ENCODE data around the gene POLR1D. TPM values are rescaled to one million over a fixed set of nuclear protein-coding genes. Genes with fewer than 3 reads are reported as not detected.

Gene POLR1D
- total RNA-seq, 2 experiments from 2014 or later, result 125 to 127 TPM

DNA sequence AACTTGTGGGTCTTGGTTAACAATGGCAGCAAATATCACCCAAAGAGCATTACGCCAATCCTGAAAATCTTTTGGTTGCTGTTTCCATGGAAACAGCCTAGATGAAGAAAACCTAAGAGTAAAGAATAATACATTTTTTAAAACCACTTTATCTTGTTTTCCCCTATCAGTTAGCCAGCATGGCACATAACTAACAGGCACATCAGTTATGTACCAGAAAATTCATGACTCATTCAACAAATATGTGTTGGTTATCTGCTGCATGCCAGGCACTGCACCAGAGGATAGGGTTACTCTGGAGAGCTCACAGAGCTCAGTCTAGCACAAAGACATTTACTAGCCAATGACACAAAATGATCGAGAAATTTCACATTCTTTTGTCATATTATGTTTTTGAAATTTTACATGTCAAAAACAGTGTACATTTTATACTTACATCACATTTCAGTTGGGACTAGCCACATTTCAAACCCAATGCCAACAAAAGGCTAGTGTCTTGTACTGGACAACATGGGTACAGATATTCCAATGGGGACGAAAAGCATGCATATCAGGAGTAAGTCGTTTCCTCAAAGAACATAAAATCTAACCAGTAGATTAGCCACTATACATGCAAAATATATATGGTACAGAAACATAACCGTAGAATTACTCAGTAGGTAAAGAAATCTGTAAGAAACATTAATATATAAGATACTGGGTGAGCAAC is 21.7 kb upstream of the POLR1D start:
- ChIA-PET POLR2A (no interaction called here), CTCF (no interaction called here)
- no peak overlapping the region for H3K27ac Mint-ChIP-seq
- H3K4me3 Mint-ChIP-seq, result no peak overlapping the region
- H3K4me1 Mint-ChIP-seq, result no peaks in the 10 kb centered on the region
- H3K36me3 Mint-ChIP-seq (ENCODE audit: low read depth), result no peaks in the 10 kb centered on the region
- H3K27me3 Mint-ChIP-seq, result no peaks in the 10 kb centered on the region
- no peaks in the 10 kb centered on the region for H3K9me3 Mint-ChIP-seq
- no peak for DNase-seq

DNA sequence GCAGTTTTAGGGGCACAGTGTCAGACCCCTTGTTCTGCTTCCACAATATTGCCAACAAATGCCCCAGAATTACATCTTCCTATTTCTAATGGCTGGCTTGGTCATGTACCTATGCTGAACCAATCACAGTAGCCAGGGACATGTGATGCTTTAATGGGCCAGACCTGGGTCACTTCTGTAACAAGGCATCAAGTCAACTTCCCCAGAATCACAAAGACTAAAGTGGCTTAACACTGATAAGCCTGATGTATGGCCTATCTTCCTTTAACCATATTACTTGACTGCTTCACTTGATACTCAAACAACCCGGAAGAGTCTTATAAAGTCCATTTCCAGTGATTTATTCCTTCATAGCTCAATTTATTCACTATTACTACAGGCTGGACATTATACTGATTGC is 21.0 kb upstream of the POLR1D start:
- POLR2A ChIA-PET, result no interaction called here
- Mint-ChIP-seq H3K27ac (no peak overlapping the region), H3K4me1 (no peaks in the 10 kb centered on the region), H3K36me3 (ENCODE audit: low read depth) (no peaks in the 10 kb centered on the region), H3K9me3 (no peaks in the 10 kb centered on the region), H3K27me3 (no peaks in the 10 kb centered on the region), H3K4me3 (no peak overlapping the region)
- DNase-seq, result no peak
- CTCF ChIA-PET, result no interaction called here

DNA sequence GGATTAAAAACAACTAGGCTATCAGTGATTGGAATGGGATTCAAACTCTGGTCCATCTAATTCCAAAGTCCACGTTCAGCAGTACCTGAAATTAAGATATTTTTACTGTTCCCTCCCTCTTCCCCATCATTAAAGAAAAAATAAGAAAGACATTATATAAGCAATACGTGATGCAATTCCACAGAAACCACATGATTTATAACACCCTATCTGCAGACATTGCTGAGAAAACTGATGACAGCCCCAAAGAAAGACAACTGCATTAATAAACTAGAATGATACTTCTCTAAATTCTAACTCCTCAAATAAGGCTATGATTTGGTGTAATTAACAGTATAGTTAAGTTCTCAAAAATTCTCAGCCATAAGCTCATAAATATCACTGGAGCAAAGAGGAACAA is 20.5 kb upstream of the POLR1D start:
- DNase-seq, result no peak
- Mint-ChIP-seq H3K36me3 (ENCODE audit: low read depth) (no peaks in the 10 kb centered on the region), H3K27ac (no peak overlapping the region), H3K4me3 (no peak overlapping the region), H3K27me3 (no peaks in the 10 kb centered on the region), H3K4me1 (no peaks in the 10 kb centered on the region), H3K9me3 (no peaks in the 10 kb centered on the region)
- CTCF ChIA-PET, result no interaction called here
- POLR2A ChIA-PET, result no interaction called here

DNA sequence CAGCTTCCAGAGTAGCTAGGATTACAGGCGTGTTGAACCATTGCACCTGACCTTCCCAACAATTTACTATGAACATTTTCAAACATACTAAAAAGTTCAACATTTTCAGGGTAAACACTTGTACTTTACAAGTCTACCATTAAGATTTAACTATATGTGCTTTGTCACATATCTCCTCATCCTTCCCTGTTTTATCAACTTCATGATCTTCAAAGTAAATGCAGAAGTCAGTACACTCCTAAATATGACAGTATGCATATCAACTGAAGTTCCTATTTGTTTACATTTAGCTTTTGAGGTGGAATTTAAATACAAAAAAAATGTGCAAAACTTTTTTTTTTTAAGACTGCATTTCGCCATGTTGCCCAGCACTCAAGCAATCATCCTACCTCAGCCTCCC is 19.9 kb upstream of the POLR1D start:
- no peak for DNase-seq
- no peaks in the 10 kb centered on the region for H3K27me3 Mint-ChIP-seq
- H3K4me1 Mint-ChIP-seq, result no peaks in the 10 kb centered on the region
- H3K4me3 Mint-ChIP-seq, result no peak overlapping the region
- POLR2A ChIA-PET, result interaction anchor here (0.7 kb wide), 1 partner anchor 11 kb away, joined by 3 read pairs; no protein-coding TSS in a partner anchor
- no peak overlapping the region for H3K27ac Mint-ChIP-seq
- no peaks in the 10 kb centered on the region for H3K36me3 Mint-ChIP-seq (ENCODE audit: low read depth)
- no peaks in the 10 kb centered on the region for H3K9me3 Mint-ChIP-seq
- CTCF ChIA-PET, result no interaction called here

DNA sequence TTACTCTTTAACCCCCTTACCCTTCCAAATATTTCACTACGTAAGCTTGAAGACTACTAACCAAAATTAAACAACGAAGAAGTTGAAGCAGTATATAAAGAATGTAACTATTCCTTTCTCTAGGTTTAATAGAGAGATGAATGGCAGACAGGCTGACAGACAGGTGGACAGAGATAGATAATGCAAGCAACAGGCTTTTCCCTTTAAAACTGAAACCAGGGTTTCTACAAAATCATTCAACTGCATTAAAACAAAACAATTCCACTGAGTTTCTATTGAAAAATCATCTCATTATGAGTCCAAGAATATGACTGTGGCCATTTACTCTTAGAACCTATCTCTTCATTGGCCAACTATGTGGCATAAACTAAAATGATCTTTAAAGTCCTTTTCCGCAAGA is 16.6 kb upstream of the POLR1D start:
- POLR2A ChIA-PET, result no interaction called here
- Mint-ChIP-seq H3K27ac (no peak overlapping the region), H3K36me3 (ENCODE audit: low read depth) (no peaks in the 10 kb centered on the region)

DNA sequence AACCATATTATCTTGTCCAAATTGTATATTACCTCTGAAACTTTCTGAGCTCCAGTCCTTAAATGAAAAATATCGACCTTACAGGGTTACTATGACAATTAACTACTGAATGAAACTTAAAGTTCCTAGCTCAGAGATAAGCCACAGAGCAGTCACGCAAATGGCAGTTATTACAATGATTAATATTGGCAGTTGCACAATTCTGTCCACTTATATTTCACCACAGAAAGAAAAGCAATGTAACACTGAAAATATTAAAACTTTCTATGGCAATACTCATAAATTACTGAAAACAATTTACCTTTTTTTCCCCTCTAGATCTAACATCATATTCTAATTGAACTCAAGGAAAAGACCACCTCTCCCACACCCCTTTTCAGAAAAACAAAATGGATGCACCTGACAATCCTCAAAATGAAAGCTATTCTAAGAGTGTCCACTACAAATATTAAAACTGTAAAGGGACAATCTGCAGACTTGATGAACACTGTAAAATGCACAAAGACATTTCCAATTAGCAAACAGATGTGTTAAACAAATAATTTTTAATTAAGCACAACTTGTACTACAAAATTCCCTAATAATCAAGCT is 16.0 kb upstream of the POLR1D start:
- H3K4me1 Mint-ChIP-seq, result peaks cover 6% of the 10 kb centered on the region
- H3K9me3 Mint-ChIP-seq, result no peaks in the 10 kb centered on the region
- no peak overlapping the region for H3K4me3 Mint-ChIP-seq
- CTCF ChIA-PET, result no interaction called here
- no peaks in the 10 kb centered on the region for H3K27me3 Mint-ChIP-seq
- H3K27ac Mint-ChIP-seq, result no peak overlapping the region
- no peaks in the 10 kb centered on the region for H3K36me3 Mint-ChIP-seq (ENCODE audit: low read depth)
- POLR2A ChIA-PET, result no interaction called here
- no peak for DNase-seq

More for the DNA sequence above, 16.6 kb upstream of the POLR1D start:
- Mint-ChIP-seq H3K9me3 (no peaks in the 10 kb centered on the region), H3K4me1 (peaks cover 6% of the 10 kb centered on the region), H3K27me3 (no peaks in the 10 kb centered on the region), H3K4me3 (no peak overlapping the region)
- no peak for DNase-seq
- CTCF ChIA-PET, result no interaction called here

DNA sequence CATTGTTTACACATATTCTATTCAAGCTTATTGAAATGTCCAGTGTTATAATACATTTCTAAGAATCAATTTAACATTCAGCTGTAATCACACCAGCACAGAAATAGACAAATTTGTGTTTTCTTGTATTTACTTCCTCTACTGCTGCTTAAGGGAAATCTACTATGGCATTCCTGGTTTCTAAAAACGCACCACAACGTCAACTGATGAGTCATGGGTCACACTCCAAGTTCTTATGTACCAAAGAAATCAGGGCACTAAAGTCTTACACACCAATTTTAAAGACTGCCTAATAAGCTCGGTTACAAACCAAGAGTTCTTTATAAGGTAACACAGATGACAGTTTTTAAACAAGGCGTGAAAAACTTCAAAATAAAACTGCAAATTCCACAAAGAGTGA is 14.6 kb upstream of the POLR1D start:
- ChIA-PET POLR2A (interaction anchor here (1.3 kb wide), 1 partner anchor 13 kb away, joined by 5 read pairs; the partner anchor contains the start of gene LNX2), CTCF (no interaction called here)
- H3K4me3 Mint-ChIP-seq, result no peak overlapping the region
- DNase-seq, result no peak
- H3K4me1 Mint-ChIP-seq, result peaks cover 6% of the 10 kb centered on the region
- no peak overlapping the region for H3K27ac Mint-ChIP-seq
- no peaks in the 10 kb centered on the region for H3K27me3 Mint-ChIP-seq
- no peaks in the 10 kb centered on the region for H3K36me3 Mint-ChIP-seq (ENCODE audit: low read depth)
- H3K9me3 Mint-ChIP-seq, result no peaks in the 10 kb centered on the region

DNA sequence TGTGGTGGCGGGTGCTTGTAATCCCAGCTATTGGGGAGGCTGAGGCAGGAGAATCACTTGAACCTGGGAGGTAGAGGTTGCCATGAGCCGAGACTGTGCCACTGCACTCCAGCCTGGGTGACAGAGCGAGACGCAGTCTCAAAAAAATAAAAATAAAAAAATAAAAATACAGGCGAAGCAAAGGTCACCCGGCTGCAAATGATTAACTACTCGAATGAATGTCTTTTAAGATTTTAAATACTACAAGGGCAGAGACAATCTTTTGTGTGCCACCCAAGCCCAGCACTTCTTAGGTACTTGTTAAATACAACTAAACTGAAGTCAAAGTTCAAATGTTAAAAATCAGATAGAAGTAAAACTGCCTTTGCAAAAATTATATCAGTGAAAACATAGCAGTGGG is 8.1 kb upstream of the POLR1D start:
- DNase-seq, result no peak
- CTCF ChIA-PET, result no interaction called here
- Mint-ChIP-seq H3K27me3 (no peaks in the 10 kb centered on the region), H3K4me3 (no peak overlapping the region), H3K9me3 (peaks cover 7% of the 10 kb centered on the region), H3K27ac (no peak overlapping the region), H3K4me1 (peaks cover 13% of the 10 kb centered on the region), H3K36me3 (ENCODE audit: low read depth) (peaks cover 18% of the 10 kb centered on the region)
- POLR2A ChIA-PET, result no interaction called here

DNA sequence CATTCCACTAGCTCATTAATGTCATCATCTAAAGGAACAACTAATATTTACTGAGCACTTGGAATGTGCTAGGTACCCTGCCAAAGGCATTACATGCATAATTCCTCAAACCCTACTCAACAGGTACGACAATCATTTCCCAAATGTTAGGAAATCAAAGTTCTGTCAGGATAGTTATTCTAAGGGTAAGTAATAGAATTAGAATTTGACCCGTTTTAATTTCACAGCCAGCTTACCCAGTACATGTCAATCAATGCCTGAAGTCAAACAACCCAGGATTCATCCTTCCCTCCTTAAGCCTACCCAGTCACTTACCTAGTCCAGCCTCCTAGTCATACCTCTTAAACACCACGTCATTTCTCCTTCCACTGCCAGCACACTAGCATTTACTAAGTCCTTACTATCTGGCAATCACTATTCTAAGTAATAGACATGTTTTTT is 3.8 kb upstream of the POLR1D start:
- Mint-ChIP-seq H3K36me3 (ENCODE audit: low read depth) (peaks cover 26% of the 10 kb centered on the region), H3K4me1 (peaks cover 30% of the 10 kb centered on the region), H3K4me3 (no peak overlapping the region), H3K27me3 (no peaks in the 10 kb centered on the region), H3K27ac (no peak overlapping the region), H3K9me3 (peaks cover 7% of the 10 kb centered on the region)
- CTCF ChIA-PET, result interaction anchor here (0.6 to 3.8 kb wide), 3 partner anchors 130 to 256 kb away, joined by 4 to 15 read pairs (median 5); no protein-coding TSS in a partner anchor
- DNase-seq, result no peak
- POLR2A ChIA-PET, result interaction anchor here (1.1 kb wide), 1 partner anchor 191 kb away, joined by 3 read pairs; no protein-coding TSS in a partner anchor

DNA sequence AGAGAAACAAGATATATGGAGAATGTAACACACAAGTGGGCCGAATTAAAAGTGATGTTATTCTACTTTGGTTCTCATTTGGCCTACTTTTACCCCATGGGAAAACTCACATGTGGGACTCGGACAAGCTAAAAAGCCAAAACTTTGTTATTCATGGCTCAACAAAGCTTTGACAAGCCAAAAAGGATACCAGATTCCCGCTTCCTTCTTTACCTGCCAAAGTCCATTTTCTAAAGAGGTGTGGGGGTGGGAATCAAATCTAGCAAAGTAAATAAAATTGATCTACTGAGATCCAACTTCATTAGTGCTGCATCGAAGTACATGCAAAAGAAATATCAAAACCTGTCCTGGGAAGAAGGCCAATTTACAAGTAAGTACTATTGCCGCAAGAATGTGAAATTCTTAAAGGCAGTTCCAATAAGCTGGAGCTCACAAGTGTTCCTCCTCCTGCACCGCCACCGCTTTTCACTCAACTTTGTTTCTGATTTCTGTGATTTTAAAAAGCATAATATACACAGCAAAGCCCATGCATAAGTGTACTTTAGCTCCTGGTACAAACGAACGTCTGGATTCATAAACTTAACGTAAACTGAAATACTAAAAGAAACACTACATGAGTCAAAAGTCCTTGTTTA is 2.5 kb upstream of the POLR1D start:
- Mint-ChIP-seq H3K27me3 (no peaks in the 10 kb centered on the region), H3K27ac (peak overlapping the region; percentile 87), H3K9me3 (peaks cover 6% of the 10 kb centered on the region), H3K4me3 (peak overlapping the region; percentile 94), H3K4me1 (peaks cover 42% of the 10 kb centered on the region), H3K36me3 (ENCODE audit: low read depth) (peaks cover 36% of the 10 kb centered on the region)
- ChIA-PET CTCF (interaction anchor here (1.2 to 3.8 kb wide), 5 partner anchors 20 to 257 kb away, joined by 3 to 15 read pairs (median 5); no protein-coding TSS in a partner anchor), POLR2A (interaction anchor here (1.0 to 4.6 kb wide), 6 partner anchors 20 to 1040 kb away, joined by 3 to 76 read pairs (median 6); partner anchors contain the start of genes GTF3A, MTIF3 and PAN3)
- no peak for DNase-seq

DNA sequence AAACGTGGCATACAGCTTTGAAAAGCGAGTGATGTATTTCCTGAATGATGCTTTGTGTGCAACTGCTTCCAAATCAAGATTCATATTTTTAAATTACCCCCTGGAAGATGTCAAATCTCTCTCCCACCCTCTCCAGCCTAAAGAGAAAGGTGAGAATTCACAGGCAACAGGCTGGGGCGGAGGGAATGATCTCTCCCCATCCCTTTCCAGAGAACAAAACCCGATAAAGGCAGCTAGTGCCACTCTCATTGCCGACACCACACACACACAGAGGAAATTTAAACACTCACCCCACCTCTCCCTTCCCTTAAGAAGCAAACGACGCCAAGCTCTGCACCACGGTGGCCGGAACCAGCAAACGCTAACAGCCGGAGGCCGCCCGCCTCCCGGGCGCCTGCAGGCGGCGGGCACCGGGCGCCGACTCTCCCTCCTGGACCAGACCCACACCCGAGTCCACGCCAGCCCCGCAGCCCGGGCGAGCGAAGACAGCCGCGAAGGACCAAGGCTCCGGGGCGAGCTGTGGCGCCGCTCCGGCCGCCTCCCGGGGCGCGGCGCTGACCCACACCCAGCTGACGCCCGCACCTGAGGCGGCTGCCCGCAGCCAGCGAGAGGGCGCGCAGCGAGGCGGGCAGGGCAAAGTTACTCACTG is 1.8 kb upstream of the POLR1D start:
- DNase-seq, result peak; percentile 53
- H3K9me3 Mint-ChIP-seq, result peaks cover 2% of the 10 kb centered on the region
- CTCF ChIA-PET, result interaction anchor here (0.9 to 3.8 kb wide), 13 partner anchors 13 to 258 kb away, joined by 3 to 15 read pairs (median 4); no protein-coding TSS in a partner anchor

DNA sequence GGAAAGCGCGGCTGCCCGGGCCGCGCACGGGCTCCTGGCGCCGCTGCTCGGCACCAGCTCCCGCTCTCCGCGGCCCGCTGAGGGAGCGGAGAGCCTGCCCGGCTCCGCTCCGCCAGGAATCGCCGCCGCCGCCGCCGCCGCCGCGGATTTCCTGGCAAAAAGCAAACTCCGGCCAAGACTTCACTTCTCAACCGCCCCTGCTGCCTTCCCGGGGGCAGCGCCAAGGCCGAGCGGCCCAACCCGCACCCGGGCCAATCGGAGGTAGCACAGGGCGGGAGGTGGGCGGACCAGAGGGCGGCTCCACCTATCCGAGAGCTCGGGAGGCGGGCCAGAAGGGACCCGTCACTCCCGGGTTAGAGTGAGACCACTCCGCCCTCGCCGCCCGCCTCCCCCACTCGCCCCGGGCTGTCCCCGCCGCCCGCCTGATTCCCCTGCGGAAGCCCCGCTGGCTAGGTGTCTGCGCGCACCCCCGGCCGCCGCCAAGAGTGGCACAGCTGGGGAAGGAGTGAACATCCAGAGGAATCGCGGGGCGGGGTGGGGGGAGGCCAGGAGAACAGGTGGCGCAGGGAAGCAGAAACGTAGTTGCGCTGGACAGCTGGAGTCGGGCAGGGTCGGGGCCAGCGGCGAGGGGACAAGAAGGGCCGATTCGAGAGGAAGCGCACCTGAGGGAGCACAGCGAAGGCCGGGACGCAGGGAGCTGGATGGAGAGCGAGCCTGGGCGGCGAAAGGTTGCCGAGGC is 1.1 kb upstream of the POLR1D start, which contains the start of gene LNX2:
Gene LNX2 (minus strand): TSS at position 153 of the 739 bp plus-strand sequence. CDS start 38,826 bp downstream, outside the sequence.
- POLR2A ChIA-PET, result interaction anchor here (0.6 to 4.6 kb wide), 25 partner anchors 9 to 518 kb away, joined by 3 to 76 read pairs (median 5); partner anchors contain the start of genes GTF3A, MTIF3, PAN3 and RPL21
- H3K27me3 Mint-ChIP-seq, result no peaks in the 10 kb centered on the region
- H3K4me1 Mint-ChIP-seq, result peaks cover 52% of the 10 kb centered on the region

More for the DNA sequence above, 1.8 kb upstream of the POLR1D start:
- H3K4me1 Mint-ChIP-seq, result peaks cover 45% of the 10 kb centered on the region
- H3K36me3 Mint-ChIP-seq (ENCODE audit: low read depth), result peaks cover 34% of the 10 kb centered on the region
- peak overlapping the region; percentile 87 for H3K27ac Mint-ChIP-seq
- POLR2A ChIA-PET, result interaction anchor here (1.0 to 4.6 kb wide), 21 partner anchors 9 to 1040 kb away, joined by 3 to 76 read pairs (median 5); partner anchors contain the start of genes GTF3A, MTIF3, PAN3 and RPL21
- H3K27me3 Mint-ChIP-seq, result no peaks in the 10 kb centered on the region
- peak overlapping the region; percentile 94 for H3K4me3 Mint-ChIP-seq

More for the DNA sequence above, 1.1 kb upstream of the POLR1D start, which contains the start of gene LNX2:
- H3K9me3 Mint-ChIP-seq, result no peaks in the 10 kb centered on the region
- DNase-seq, result peak; percentile 97
- CTCF ChIA-PET, result interaction anchor here (0.9 to 3.8 kb wide), 18 partner anchors 14 to 489 kb away, joined by 3 to 15 read pairs (median 4); partner anchors contain the start of gene MTIF3
- peaks cover 36% of the 10 kb centered on the region for H3K36me3 Mint-ChIP-seq (ENCODE audit: low read depth)
- peak within 1 kb of the TSS; percentile 94 for H3K27ac Mint-ChIP-seq
- peak within 1 kb of the TSS; percentile 94 for H3K4me3 Mint-ChIP-seq

Measured in activated CD4-positive, alpha-beta memory T cell treated with anti-CD3 and anti-CD28 coated beads, Interleukin-2, amount 10 ng/mL, durations not matched to agents 7 days and 5 days (primary cell).